Kidney (tissue), 14 donors: ENCODE data around the gene TMEM125. TPM values are rescaled to one million over a fixed set of nuclear protein-coding genes. Genes with fewer than 3 reads are reported as not detected.

Experiments
- DNase-seq, 5 donors: peaks; one replicate each; pipeline ENCODE4 v3.0.0-alpha.2; 2013 to 2020
- FAIRE-seq: peaks from 2 replicates; lab custom pipeline; 2012; peaks lifted over from hg19 to GRCh38; lab: Jason Lieb, UNC
- H3K27ac ChIP-seq, 2 donors: one replicate each; pipeline ENCODE4 v1.7.0; 2013; ENCODE audit warnings: low read depth in 2 of 2, low read length in 2 of 2, inconsistent platforms in 1 of 2
- H3K27me3 ChIP-seq: one replicate; pipeline ENCODE4 v1.7.1; 2013; ENCODE audit warnings: low read length, inconsistent platforms; ENCODE audit not compliant: control insufficient read depth, insufficient read depth
- H3K36me3 ChIP-seq, 3 donors: one replicate each; pipeline versions ENCODE4 v1.7.0 to v1.7.1; 2013; ENCODE audit warnings: low read length in 3 of 3, control low read depth in 1 of 3, inconsistent platforms in 1 of 3; ENCODE audit not compliant: insufficient read depth in 3 of 3, control insufficient read depth in 2 of 3
- H3K4me1 ChIP-seq, 3 donors: one replicate each; pipeline versions ENCODE4 v1.7.0 to v1.7.1; 2013; ENCODE audit warnings: low read length in 3 of 3, inconsistent platforms in 1 of 3, low read depth in 1 of 3; ENCODE audit not compliant: control insufficient read depth in 2 of 3, insufficient read depth in 2 of 3
- H3K4me3 ChIP-seq, 3 donors: one replicate each; pipeline versions ENCODE4 v1.7.0 to v1.8.1; 2013; ENCODE audit warnings: low read length in 3 of 3, control low read depth in 1 of 3, inconsistent platforms in 1 of 3
- H3K9ac ChIP-seq, 3 donors: one replicate each; pipeline versions ENCODE4 v1.7.0 to v1.7.1; 2013; ENCODE audit warnings: low read length in 3 of 3, control low read depth in 1 of 3, inconsistent platforms in 1 of 3
- H3K9me3 ChIP-seq, 3 donors: one replicate each; pipeline versions ENCODE4 v1.7.0 to v1.7.1; 2013; ENCODE audit warnings: low read length in 3 of 3, control low read depth in 1 of 3, inconsistent platforms in 1 of 3; ENCODE audit not compliant: control insufficient read depth in 2 of 3, insufficient read depth in 1 of 3
- CTCF ChIP-seq: IDR thresholded peaks from 3 replicates; pipeline ENCODE4 v1.5.1; 2012; ENCODE audit warnings: mild to moderate bottlenecking, moderate library complexity, borderline replicate concordance; ENCODE audit not compliant: insufficient read depth; ENCODE audit errors: extremely low read depth
- intact Hi-C: fragments of 100-400 bp; cut with DNase I; formaldehyde crosslinking; loops from one replicate; pipeline ENCODE4 v1.11.1; 2022
- polyA plus RNA-seq: library from polyadenylated mRNA; stranded (reverse); fragments of 350-450 nt; fragmentation: Illumina TruSeq; extraction: RNeasy Lipid Tissue Mini Kit (QIAGEN cat#74804); gene quantifications from one replicate; pipeline ENCODE4 v1.2.3, GENCODE V29; 2014; ENCODE audit warnings: low read depth, low replicate concordance; ENCODE audit not compliant: insufficient read depth
- total RNA-seq: library from RNA; stranded (reverse); fragmentation: NEBNext Ultra II Directional; extraction: Animal tissue kit (Norgen Biotek cat#: 25700); gene quantifications from one replicate; pipeline ENCODE4 v1.2.1, GENCODE V29; 2021
- donor health status: control.
- donor health status: control.
- donor health status: control.
- donor health status: control.
- donor health status: control.
- donor health status: DM: yes; HTN: yes; CAD: no.
- donor health status: Normal renal cell carcinoma (clear cell type).

Gene TMEM125
- total and polyA plus RNA-seq, 2 donors from 2014 or later, result 17.5 to 22.0 TPM

DNA sequence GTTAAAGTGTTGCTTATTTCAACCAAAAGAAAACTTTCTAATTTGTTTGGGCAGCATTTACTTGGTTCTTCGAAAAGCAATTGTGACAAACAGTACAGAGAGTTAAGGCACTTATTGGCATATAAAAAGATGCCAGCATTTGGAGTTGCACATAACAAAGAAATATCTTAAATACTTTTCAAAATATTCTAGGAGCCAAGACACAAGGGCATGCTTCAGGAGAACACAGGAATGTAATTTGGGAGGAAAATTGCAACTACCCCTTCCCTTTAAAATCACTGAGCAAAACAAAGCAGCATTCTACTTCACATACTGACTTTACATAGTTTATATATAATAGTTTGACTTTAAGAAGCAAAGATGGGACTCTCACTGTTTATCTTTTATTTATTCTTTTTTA, 26.4 kb downstream of the TMEM125 start:
- FAIRE-seq (no peak), DNase-seq (peak in 2 of 5 donors; percentile 29 to 34)
- Histone ChIP-seq H3K27ac (peak overlapping the region; percentile 59 to 67), H3K36me3 (no peaks in the 10 kb centered on the region), H3K4me1 (peaks cover 5 to 22% (median 19%) of the 10 kb centered on the region in 3 donors), H3K9me3 (no peaks in the 10 kb centered on the region), H3K4me3 (no peak overlapping the region), H3K27me3 (no peaks in the 10 kb centered on the region), H3K9ac (no peak overlapping the region)
- no peak for TF ChIP-seq CTCF
- intact Hi-C loops, result no loop called here

DNA sequence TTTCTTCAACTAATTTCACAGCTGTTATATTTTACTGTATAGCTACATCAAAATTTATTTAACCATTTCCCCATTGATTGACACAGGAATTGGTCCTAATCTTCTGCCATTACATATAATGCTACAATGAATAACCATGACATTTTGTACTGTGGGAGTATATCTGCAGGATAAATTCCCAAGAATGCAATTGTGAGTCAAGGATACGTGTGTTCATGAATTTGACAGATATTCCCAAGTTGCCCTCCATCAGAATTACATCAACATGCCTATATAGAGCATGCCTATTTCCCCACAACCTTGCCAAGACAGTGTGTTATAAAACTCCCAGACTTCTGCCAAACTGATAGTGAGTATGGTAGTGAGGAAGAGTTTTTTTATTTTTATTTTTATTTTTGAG, 28.3 kb downstream of the TMEM125 start:
- no peak overlapping the region for H3K4me3 ChIP-seq
- no peaks in the 10 kb centered on the region for H3K36me3 ChIP-seq
- H3K27me3 ChIP-seq, result no peaks in the 10 kb centered on the region
- TF ChIP-seq CTCF, result no peak
- H3K27ac ChIP-seq, result no peak overlapping the region
- no peak for DNase-seq
- FAIRE-seq, result no peak
- H3K4me1 ChIP-seq, result peaks cover 5 to 21% (median 20%) of the 10 kb centered on the region in 3 donors
- H3K9me3 ChIP-seq, result no peaks in the 10 kb centered on the region
- H3K9ac ChIP-seq, result no peak overlapping the region
- intact Hi-C loops, result no loop called here

- intact Hi-C loops, result no loop called here
- Histone ChIP-seq H3K4me1 (peaks cover 5 to 18% (median 16%) of the 10 kb centered on the region in 3 donors), H3K9ac (no peak overlapping the region), H3K4me3 (no peak overlapping the region), H3K9me3 (no peaks in the 10 kb centered on the region), H3K27me3 (no peaks in the 10 kb centered on the region), H3K27ac (no peak overlapping the region), H3K36me3 (no peaks in the 10 kb centered on the region)
- no peak for FAIRE-seq
- TF ChIP-seq CTCF, result no peak
- DNase-seq, result no peak
Measured at GRCh38 chr1:43299101-43299500, 29.3 kb downstream of the TMEM125 start.

DNA sequence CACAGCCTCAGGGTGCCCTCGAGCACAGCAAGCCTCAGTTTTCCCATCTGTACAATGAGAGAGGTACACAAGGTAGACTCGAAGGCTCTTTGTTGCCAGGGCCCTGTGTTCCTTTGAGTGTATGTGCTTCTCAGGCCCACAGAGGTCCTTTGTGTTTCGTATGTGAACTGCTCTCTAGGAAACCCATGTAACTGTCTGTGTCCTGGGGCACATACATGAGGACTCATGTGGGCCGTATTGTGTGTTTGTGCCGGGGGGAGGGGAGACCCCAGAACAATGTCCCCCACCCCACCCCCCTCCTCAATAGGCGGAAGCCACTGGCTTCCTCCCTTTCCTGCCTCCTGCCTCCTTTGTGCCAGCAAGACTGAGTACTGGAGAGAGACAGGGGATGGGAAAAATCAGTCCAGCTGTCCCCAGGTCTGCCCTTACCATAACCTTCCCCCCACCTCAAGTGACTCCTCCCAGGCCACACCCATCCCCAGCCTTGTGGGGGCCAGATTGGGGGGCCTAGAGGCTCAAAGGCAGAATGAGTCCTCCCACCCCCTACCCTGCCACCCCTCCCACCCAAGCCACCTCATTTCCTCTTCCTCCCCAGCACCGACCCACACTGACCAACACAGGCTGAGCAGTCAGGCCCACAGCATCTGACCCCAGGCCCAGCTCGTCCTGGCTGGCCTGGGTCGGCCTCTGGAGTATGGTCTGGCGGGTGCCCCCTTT, 30.8 kb downstream of the TMEM125 start, which contains the start of gene TIE1:
Gene TIE1, plus strand, starts transcription at position 605 of the 717 bp plus-strand sequence. Its CDS starts 90 bp downstream, at position 695.
- Histone ChIP-seq H3K9me3 (no peaks in the 10 kb centered on the region), H3K4me1 (peaks cover 0 to 13% (median 10%) of the 10 kb centered on the region in 3 donors), H3K27ac (peak within 1 kb of the TSS; percentile 25 to 57), H3K36me3 (no peaks in the 10 kb centered on the region), H3K9ac (no peak within 1 kb of the TSS), H3K4me3 (peak within 1 kb of the TSS in 1 of 3 donors; percentile 35), H3K27me3 (no peaks in the 10 kb centered on the region)
- DNase-seq (peak in 3 of 5 donors; percentile 19 to 80 (median 59)), FAIRE-seq (no peak)
- intact Hi-C loops, result no loop called here
- no peak for TF ChIP-seq CTCF
